ENCODE data around the gene PTPRM.

DNA sequence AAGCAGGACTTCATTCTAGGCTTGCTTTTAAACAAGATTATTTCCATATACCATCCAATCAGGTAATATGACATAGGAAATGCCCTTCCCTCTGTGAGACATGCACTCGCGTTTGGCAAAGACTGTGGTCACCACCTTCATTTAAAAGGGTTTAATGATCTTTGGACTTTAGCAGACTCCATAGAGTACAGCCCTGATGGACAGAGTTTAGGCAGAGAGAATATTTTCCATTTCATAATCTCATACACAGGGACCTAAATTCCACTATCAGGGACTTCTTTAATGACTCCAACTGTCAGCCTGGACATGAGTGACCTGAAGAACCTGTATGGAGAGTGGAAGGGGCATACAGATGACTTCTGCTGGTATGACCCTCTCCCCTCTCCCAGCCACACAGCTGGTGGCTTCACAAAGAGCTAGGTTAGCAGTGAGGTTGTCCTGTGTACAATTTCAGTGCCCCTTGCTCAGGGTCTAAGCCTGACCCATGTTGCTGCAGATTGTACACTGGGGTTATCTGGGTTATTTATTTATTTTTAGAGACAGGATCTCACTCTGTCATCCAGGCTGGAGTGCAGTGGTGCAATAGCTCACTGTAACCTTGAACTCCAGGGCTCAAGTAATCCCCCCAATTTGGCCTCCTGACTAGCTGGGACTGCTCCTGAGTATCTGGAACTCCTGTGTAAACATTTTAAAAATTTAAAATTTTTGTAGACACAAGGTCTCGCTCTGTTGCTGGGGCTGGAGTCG lies 59.2 kb downstream of the PTPRM start:
- TF ChIP-seq, protein P1, sequence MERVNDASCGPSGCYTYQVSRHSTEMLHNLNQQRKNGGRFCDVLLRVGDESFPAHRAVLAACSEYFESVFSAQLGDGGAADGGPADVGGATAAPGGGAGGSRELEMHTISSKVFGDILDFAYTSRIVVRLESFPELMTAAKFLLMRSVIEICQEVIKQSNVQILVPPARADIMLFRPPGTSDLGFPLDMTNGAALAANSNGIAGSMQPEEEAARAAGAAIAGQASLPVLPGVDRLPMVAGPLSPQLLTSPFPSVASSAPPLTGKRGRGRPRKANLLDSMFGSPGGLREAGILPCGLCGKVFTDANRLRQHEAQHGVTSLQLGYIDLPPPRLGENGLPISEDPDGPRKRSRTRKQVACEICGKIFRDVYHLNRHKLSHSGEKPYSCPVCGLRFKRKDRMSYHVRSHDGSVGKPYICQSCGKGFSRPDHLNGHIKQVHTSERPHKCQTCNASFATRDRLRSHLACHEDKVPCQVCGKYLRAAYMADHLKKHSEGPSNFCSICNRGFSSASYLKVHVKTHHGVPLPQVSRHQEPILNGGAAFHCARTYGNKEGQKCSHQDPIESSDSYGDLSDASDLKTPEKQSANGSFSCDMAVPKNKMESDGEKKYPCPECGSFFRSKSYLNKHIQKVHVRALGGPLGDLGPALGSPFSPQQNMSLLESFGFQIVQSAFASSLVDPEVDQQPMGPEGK (CRISPR knock-in tag; IDR thresholded peaks at IDR 0.05; ENCODE audit: borderline replicate concordance) = no peak
- TF ChIP-seq, protein P2, sequence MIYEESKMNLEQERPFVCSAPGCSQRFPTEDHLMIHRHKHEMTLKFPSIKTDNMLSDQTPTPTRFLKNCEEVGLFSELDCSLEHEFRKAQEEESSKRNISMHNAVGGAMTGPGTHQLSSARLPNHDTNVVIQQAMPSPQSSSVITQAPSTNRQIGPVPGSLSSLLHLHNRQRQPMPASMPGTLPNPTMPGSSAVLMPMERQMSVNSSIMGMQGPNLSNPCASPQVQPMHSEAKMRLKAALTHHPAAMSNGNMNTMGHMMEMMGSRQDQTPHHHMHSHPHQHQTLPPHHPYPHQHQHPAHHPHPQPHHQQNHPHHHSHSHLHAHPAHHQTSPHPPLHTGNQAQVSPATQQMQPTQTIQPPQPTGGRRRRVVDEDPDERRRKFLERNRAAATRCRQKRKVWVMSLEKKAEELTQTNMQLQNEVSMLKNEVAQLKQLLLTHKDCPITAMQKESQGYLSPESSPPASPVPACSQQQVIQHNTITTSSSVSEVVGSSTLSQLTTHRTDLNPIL (CRISPR knock-in tag; IDR thresholded peaks at IDR 0.05; ENCODE audit: low read depth) = no peak
- TF ChIP-seq, protein P3, sequence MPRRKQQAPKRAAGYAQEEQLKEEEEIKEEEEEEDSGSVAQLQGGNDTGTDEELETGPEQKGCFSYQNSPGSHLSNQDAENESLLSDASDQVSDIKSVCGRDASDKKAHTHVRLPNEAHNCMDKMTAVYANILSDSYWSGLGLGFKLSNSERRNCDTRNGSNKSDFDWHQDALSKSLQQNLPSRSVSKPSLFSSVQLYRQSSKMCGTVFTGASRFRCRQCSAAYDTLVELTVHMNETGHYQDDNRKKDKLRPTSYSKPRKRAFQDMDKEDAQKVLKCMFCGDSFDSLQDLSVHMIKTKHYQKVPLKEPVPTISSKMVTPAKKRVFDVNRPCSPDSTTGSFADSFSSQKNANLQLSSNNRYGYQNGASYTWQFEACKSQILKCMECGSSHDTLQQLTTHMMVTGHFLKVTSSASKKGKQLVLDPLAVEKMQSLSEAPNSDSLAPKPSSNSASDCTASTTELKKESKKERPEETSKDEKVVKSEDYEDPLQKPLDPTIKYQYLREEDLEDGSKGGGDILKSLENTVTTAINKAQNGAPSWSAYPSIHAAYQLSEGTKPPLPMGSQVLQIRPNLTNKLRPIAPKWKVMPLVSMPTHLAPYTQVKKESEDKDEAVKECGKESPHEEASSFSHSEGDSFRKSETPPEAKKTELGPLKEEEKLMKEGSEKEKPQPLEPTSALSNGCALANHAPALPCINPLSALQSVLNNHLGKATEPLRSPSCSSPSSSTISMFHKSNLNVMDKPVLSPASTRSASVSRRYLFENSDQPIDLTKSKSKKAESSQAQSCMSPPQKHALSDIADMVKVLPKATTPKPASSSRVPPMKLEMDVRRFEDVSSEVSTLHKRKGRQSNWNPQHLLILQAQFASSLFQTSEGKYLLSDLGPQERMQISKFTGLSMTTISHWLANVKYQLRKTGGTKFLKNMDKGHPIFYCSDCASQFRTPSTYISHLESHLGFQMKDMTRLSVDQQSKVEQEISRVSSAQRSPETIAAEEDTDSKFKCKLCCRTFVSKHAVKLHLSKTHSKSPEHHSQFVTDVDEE (CRISPR knock-in tag; IDR thresholded peaks at IDR 0.05) = no peak
- TF ChIP-seq ISL1 (CRISPR knock-in tag; IDR thresholded peaks at IDR 0.05) (no peak), PPARA (CRISPR knock-in tag; IDR thresholded peaks at IDR 0.05; ENCODE audit: borderline replicate concordance) (no peak), ARNTL (CRISPR knock-in tag; IDR thresholded peaks at IDR 0.05; ENCODE audit: borderline replicate concordance, low read depth) (no peak), ZNF8 (CRISPR knock-in tag; IDR thresholded peaks at IDR 0.05) (no peak), TOX (CRISPR knock-in tag; IDR thresholded peaks at IDR 0.05; ENCODE audit: borderline replicate concordance) (no peak), OSR1 (CRISPR knock-in tag; IDR thresholded peaks at IDR 0.05) (no peak), ZNF565 (CRISPR knock-in tag; conservative IDR thresholded peaks at IDR 0.05; ENCODE audit: low read depth) (no peak)

Data from SK-N-SH treated with all-trans-retinoic acid at 6 μM for 48 hours (cell line).